Measurements from ENCODE around the gene HNRNPC.

DNA sequence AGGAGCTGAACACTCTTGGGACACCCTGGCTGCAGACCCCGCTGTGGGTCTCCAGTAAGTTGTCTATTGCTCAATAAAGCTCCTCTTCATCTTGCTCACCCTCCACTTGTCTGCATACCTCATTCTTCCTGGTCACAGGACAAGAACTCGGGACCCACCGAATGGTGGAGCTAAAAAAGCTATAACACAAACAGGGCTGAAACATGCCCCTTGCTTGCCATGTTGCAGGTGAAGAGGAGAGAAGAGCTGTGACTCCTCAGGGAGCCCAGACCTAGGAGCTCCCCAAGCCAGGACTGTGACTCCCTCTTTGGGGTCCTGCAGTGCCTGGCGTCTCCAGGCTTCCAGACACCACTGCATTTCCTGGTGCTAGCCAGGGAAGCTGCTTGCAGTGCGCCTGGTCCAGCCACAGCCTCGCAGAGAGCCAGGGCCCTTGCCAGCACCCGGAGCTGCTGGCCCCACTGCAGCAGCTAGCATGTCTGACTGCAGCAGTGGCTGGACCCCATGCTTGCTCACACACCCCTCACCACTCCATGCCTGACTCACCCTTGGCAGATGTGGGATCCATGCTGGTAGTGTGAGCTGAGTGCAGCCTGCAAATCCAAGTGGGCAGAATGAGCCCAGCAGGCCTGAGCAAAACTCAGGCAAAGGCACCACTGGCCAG, 76.2 kb downstream of the HNRNPC start:
- TF ChIP-seq, protein P1, sequence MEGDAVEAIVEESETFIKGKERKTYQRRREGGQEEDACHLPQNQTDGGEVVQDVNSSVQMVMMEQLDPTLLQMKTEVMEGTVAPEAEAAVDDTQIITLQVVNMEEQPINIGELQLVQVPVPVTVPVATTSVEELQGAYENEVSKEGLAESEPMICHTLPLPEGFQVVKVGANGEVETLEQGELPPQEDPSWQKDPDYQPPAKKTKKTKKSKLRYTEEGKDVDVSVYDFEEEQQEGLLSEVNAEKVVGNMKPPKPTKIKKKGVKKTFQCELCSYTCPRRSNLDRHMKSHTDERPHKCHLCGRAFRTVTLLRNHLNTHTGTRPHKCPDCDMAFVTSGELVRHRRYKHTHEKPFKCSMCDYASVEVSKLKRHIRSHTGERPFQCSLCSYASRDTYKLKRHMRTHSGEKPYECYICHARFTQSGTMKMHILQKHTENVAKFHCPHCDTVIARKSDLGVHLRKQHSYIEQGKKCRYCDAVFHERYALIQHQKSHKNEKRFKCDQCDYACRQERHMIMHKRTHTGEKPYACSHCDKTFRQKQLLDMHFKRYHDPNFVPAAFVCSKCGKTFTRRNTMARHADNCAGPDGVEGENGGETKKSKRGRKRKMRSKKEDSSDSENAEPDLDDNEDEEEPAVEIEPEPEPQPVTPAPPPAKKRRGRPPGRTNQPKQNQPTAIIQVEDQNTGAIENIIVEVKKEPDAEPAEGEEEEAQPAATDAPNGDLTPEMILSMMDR (IDR thresholded peaks at IDR 0.05; ENCODE audit: low read depth, low read length): no peak
- TF ChIP-seq MYC (IDR thresholded peaks at IDR 0.05; ENCODE audit: low read depth, low read length) (no peak), POLR2A (IDR thresholded peaks at IDR 0.05; ENCODE audit: extremely low read depth, insufficient read length) (no peak)
